ENCODE results near the gene MAML2.
A peak's percentile ranks its signal among the peaks of the same experiment; 100 is the strongest.

Gene MAML2

GRCh38 chr11:96323642-96323985 lies 19.4 kb downstream of the MAML2 start:
- H3K27ac ChIP-seq = no peak overlapping the region
- TF ChIP-seq, protein P1, sequence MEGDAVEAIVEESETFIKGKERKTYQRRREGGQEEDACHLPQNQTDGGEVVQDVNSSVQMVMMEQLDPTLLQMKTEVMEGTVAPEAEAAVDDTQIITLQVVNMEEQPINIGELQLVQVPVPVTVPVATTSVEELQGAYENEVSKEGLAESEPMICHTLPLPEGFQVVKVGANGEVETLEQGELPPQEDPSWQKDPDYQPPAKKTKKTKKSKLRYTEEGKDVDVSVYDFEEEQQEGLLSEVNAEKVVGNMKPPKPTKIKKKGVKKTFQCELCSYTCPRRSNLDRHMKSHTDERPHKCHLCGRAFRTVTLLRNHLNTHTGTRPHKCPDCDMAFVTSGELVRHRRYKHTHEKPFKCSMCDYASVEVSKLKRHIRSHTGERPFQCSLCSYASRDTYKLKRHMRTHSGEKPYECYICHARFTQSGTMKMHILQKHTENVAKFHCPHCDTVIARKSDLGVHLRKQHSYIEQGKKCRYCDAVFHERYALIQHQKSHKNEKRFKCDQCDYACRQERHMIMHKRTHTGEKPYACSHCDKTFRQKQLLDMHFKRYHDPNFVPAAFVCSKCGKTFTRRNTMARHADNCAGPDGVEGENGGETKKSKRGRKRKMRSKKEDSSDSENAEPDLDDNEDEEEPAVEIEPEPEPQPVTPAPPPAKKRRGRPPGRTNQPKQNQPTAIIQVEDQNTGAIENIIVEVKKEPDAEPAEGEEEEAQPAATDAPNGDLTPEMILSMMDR (conservative IDR thresholded peaks at IDR 0.05) = no peak

DNA sequence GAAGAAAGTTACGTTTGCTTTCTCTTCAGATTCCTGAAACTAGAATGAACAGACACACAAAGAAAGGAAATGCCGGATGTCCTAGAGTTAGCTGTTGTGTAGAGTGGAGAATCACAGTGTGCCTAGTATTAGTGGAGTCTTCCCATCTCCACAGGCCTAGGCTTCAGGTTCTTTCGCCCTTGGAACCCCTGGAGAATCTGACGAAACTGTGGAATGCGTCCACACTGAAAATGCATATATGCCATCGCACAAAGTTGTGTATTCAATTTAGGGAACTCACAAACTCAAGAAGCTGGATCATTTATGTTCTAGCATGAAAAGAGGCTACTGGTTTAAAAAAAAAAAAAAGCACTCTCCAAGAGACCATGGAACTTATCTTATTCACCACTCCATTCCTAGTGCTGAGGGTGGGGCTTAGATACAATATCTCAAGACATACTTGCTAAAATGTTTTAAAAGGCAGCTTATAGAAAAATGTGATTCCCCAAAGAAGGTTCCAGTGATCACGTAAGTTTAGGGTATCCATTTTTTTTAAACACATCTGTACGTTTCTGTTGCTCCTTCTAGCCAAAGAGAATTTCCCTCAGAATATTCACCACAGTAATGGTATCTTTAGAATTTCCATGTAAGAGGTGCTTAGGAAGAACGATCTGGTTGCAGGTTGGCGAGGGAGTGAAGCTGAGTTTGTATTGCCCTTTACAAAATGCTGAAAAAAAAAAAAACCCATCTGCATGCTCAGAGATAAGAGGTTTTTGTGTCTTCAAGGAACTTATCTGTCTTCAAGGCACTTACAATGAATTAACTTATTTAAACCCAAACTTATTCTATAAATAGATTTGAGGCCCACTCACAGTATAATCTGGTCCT lies 20.0 kb downstream of the MAML2 start:
- H3K27ac ChIP-seq = no peak overlapping the region
- TF ChIP-seq, protein P1 (conservative IDR thresholded peaks at IDR 0.05) = no peak

- TF ChIP-seq, protein P1 (conservative IDR thresholded peaks at IDR 0.05) = no peak
Observed at GRCh38 chr11:96321091-96321490, 21.9 kb downstream of the MAML2 start.

GRCh38 chr11:96319898-96320656 lies 22.9 kb downstream of the MAML2 start:
- TF ChIP-seq, protein P1 (conservative IDR thresholded peaks at IDR 0.05) = no peak
- H3K27ac ChIP-seq = no peak overlapping the region

More at GRCh38 chr11:96321091-96321490, 21.9 kb downstream of the MAML2 start:
- H3K27ac ChIP-seq = no peak overlapping the region

DNA sequence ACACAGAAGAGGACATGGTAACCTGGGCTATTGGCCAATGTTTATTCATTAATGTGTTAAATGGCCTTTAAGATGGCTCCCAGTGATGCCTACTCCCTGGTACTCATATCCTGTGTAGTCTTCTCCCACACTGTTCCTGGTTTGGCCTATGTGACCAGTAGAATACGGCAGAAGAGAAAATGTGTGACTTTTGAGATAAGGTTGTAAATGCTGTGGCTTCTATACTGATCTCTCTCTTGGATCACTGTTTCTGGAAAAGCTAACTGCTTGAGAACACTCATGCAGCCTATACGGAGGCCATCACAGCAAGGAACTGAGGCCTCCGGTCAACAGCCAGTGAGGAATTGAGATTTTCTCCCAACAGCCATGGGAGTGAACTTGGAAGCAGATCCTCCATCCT lies 24.1 kb downstream of the MAML2 start:
- TF ChIP-seq, protein P1 (conservative IDR thresholded peaks at IDR 0.05) = no peak
- peak overlapping the region; percentile 68 for H3K27ac ChIP-seq

GRCh38 chr11:96318399-96318798 lies 24.6 kb downstream of the MAML2 start:
- H3K27ac ChIP-seq = peak overlapping the region; percentile 68
- TF ChIP-seq, protein P1 (conservative IDR thresholded peaks at IDR 0.05) = no peak

- peak overlapping the region; percentile 68 for H3K27ac ChIP-seq
- TF ChIP-seq, protein P1 (conservative IDR thresholded peaks at IDR 0.05) = no peak
Observed at GRCh38 chr11:96317985-96318384, 25.0 kb downstream of the MAML2 start.
